Esophagus muscularis mucosa (tissue), 4 donors: ENCODE data around the gene IWS1. TPM values are rescaled to one million over a fixed set of nuclear protein-coding genes. Genes with fewer than 3 reads are reported as not detected.

Source experiments
- DNase-seq: peaks from one replicate; pipeline ENCODE4 v3.0.0-alpha.2; 2017; ENCODE audit errors: extremely low spot score
- H3K27ac ChIP-seq, 4 donors: fragments of 200-600 bp; sonication (generic); replicated peaks in 1 of 4; 1 replicate in 3 of 4; 2 replicates in 1 of 4; pipeline ENCODE4 v1.5.1; 2016 to 2019; ENCODE audit warnings: mild to moderate bottlenecking in 1 of 4
- H3K27me3 ChIP-seq, 4 donors: fragments of 200-600 bp; sonication (generic); one replicate each; pipeline versions ENCODE4 v1.5.1 to v1.6.0; 2016 to 2019
- H3K36me3 ChIP-seq, 4 donors: fragments of 200-600 bp; sonication (generic); one replicate each; pipeline ENCODE4 v1.5.1; 2016 to 2019
- H3K4me1 ChIP-seq, 4 donors: fragments of 200-600 bp; sonication (generic); one replicate each; pipeline ENCODE4 v1.5.1; 2016 to 2019
- H3K4me3 ChIP-seq, 4 donors: fragments of 200-600 bp; sonication (generic); 1 replicate in 2 of 4; 2 replicates in 2 of 4; pipeline ENCODE4 v1.5.1; 2016 to 2019; ENCODE audit warnings: mild to moderate bottlenecking in 4 of 4, moderate library complexity in 1 of 4
- H3K9me3 ChIP-seq, 4 donors: fragments of 200-600 bp; sonication (generic); 1 replicate in 3 of 4; 2 replicates in 1 of 4; pipeline ENCODE4 v1.5.1; 2016 to 2019
- CTCF ChIP-seq, 3 experiments: fragments of 200-600 bp in 2 of 3; fragments of 450-650 bp in 1 of 3; sonication (generic) in 2 of 3; IDR thresholded peaks; one replicate each; pipeline ENCODE4 v1.5.1; 2017 to 2019; ENCODE audit warnings: antibody characterized with exemption in 3 of 3, mild to moderate bottlenecking in 2 of 3, moderate library complexity in 1 of 3
- EP300 ChIP-seq: sonication (generic); formaldehyde crosslinking; IDR thresholded peaks from one replicate; pipeline ENCODE4 v1.6.1; 2017; ENCODE audit warnings: antibody characterized with exemption
- POLR2A ChIP-seq: fragments of 450-650 bp; IDR thresholded peaks from one replicate; pipeline ENCODE4 v1.6.1; 2017; ENCODE audit warnings: antibody characterized with exemption, moderate library complexity, mild to moderate bottlenecking, low read depth
- POLR2AphosphoS5 ChIP-seq, 2 donors: sonication (generic); formaldehyde crosslinking; IDR thresholded peaks; one replicate each; pipeline ENCODE4 v1.6.1; 2017; ENCODE audit warnings: antibody characterized with exemption in 2 of 2
- WGBS: methylation state at CpG from one replicate; pipeline ENCODE4 v1.1.5; 2018; 5-methylcytosine and 5-hydroxymethylcytosine counted together
- intact Hi-C: fragments of 100-400 bp; cut with DNase I; formaldehyde crosslinking; loops from one replicate; pipeline ENCODE4 v1.15.1; 2023
- total RNA-seq, 4 donors: library from RNA; depleted of rRNA; stranded (reverse); fragments of >200 nt; gene quantifications; one replicate each; pipeline versions ENCODE4 v1.1.0 to v1.2.1, GENCODE V29; 2016

The IWS1 gene
- total RNA-seq, 4 donors from 2014 or later: 32.6 to 38.1 (median 34.7) TPM

- intact Hi-C loops: loop anchor here (2.0 to 10.0 kb wide), 2 partner anchors 14 to 144 kb away; no protein-coding TSS in a partner anchor
- H3K4me1 ChIP-seq: peaks cover 71 to 94% (median 82%) of the 10 kb centered on the region in 4 donors
- WGBS: 83% methylated on average over 6 of the region's 6 CpGs
Measured at GRCh38 chr2:127511090-127511695, 15.1 kb downstream of the IWS1 start.

GRCh38 chr2:127510073-127510472 lies 16.2 kb downstream of the IWS1 start:
- 100% methylated on average over 2 of the region's 2 CpGs for WGBS
- Histone ChIP-seq H3K27me3 (no peaks in the 10 kb centered on the region), H3K4me1 (peaks cover 64 to 87% (median 71%) of the 10 kb centered on the region in 4 donors), H3K9me3 (no peaks in the 10 kb centered on the region), H3K36me3 (peaks cover 3 to 17% (median 10%) of the 10 kb centered on the region in 4 donors), H3K27ac (peak overlapping the region; percentile 11 to 80 (median 68)), H3K4me3 (no peak overlapping the region)
- no peak for DNase-seq
- no peak for TF ChIP-seq POLR2AphosphoS5 (IDR thresholded peaks at IDR 0.05)
- TF ChIP-seq EP300: no peak
- TF ChIP-seq CTCF (IDR thresholded peaks at IDR 0.05): no peak
- no peak for TF ChIP-seq POLR2A
- intact Hi-C loops: loop anchor here (2.0 to 10.0 kb wide), 2 partner anchors 15 to 145 kb away; no protein-coding TSS in a partner anchor

More at GRCh38 chr2:127511090-127511695, 15.1 kb downstream of the IWS1 start:
- H3K27me3 ChIP-seq: no peaks in the 10 kb centered on the region
- H3K36me3 ChIP-seq: peaks cover 0 to 12% (median 5%) of the 10 kb centered on the region in 4 donors
- H3K27ac ChIP-seq: peak overlapping the region in 3 of 4 donors; percentile 6 to 80 (median 11)
- no peak for DNase-seq
- no peak for TF ChIP-seq POLR2A
- no peak for TF ChIP-seq POLR2AphosphoS5 (IDR thresholded peaks at IDR 0.05)
- no peak overlapping the region for H3K4me3 ChIP-seq
- no peaks in the 10 kb centered on the region for H3K9me3 ChIP-seq

- H3K4me1 ChIP-seq: peaks cover 49 to 73% (median 57%) of the 10 kb centered on the region in 4 donors
- 12% methylated on average over 3 of the region's 3 CpGs for WGBS
- H3K36me3 ChIP-seq: peaks cover 11 to 19% (median 16%) of the 10 kb centered on the region in 4 donors
- no peak overlapping the region for H3K4me3 ChIP-seq
- H3K9me3 ChIP-seq: no peaks in the 10 kb centered on the region
- peak overlapping the region; percentile 24 to 80 (median 68) for H3K27ac ChIP-seq
- TF ChIP-seq CTCF (IDR thresholded peaks at IDR 0.05) (no peak), POLR2AphosphoS5 (IDR thresholded peaks at IDR 0.05) (peak; percentile 48 to 58), POLR2A (no peak), EP300 (no peak)
- intact Hi-C loops: loop anchor here (5.0 kb wide), 1 partner anchor 189 kb away; no protein-coding TSS in a partner anchor
- H3K27me3 ChIP-seq: no peaks in the 10 kb centered on the region
- no peak for DNase-seq
Measured at GRCh38 chr2:127508631-127509034, 17.7 kb downstream of the IWS1 start.

- Histone ChIP-seq H3K4me1 (peaks cover 47 to 68% (median 54%) of the 10 kb centered on the region in 4 donors), H3K36me3 (peaks cover 11 to 24% (median 18%) of the 10 kb centered on the region in 4 donors), H3K27ac (peak overlapping the region; percentile 24 to 80 (median 68)), H3K27me3 (no peaks in the 10 kb centered on the region), H3K9me3 (no peaks in the 10 kb centered on the region), H3K4me3 (no peak overlapping the region)
- no peak for DNase-seq
- TF ChIP-seq POLR2A (no peak), EP300 (no peak), CTCF (IDR thresholded peaks at IDR 0.05) (no peak), POLR2AphosphoS5 (IDR thresholded peaks at IDR 0.05) (no peak)
- intact Hi-C loops: loop anchor here (5.0 kb wide), 1 partner anchor 189 kb away; no protein-coding TSS in a partner anchor
- 55% methylated on average over 4 of the region's 4 CpGs for WGBS
Measured at GRCh38 chr2:127508023-127508630, 18.2 kb downstream of the IWS1 start.

- intact Hi-C loops: loop anchor here (5.0 kb wide), 1 partner anchor 191 kb away; no protein-coding TSS in a partner anchor
- peaks cover 38 to 52% (median 40%) of the 10 kb centered on the region in 4 donors for H3K4me1 ChIP-seq
- no peaks in the 10 kb centered on the region for H3K27me3 ChIP-seq
- H3K9me3 ChIP-seq: no peaks in the 10 kb centered on the region
- no peak overlapping the region for H3K4me3 ChIP-seq
- H3K27ac ChIP-seq: peak overlapping the region in 1 of 4 donors; percentile 73
- WGBS: 74% methylated on average over 1 of the region's 1 CpG
- no peak for TF ChIP-seq CTCF (IDR thresholded peaks at IDR 0.05)
- no peak for TF ChIP-seq EP300
- TF ChIP-seq POLR2AphosphoS5 (IDR thresholded peaks at IDR 0.05): no peak
- TF ChIP-seq POLR2A: no peak
- peaks cover 11 to 40% (median 34%) of the 10 kb centered on the region in 4 donors for H3K36me3 ChIP-seq
- DNase-seq: no peak
Measured at GRCh38 chr2:127506510-127506909, 19.8 kb downstream of the IWS1 start.
